Mammary epithelial cell (primary cell): ENCODE measurements around the gene AQP6.

Experiments
- EZH2 ChIP-seq: IDR thresholded peaks from 2 replicates; pipeline ENCODE4 v1.6.1; 2012; ENCODE audit warnings: low read length, inconsistent platforms, borderline replicate concordance
- TF ChIP-seq, protein P1 (sequence below), 2 donors: IDR thresholded peaks in 1 of 2; conservative IDR thresholded peaks in 1 of 2; 2 replicates each; pipeline ENCODE4 v1.5.1; 2011 to 2012; ENCODE audit warnings: inconsistent platforms in 2 of 2, low read length in 2 of 2, mild to moderate bottlenecking in 2 of 2, control low read depth in 1 of 2, low read depth in 1 of 2; ENCODE audit not compliant: insufficient read depth in 1 of 2; ENCODE audit errors: extremely low read depth in 1 of 2

DNA sequence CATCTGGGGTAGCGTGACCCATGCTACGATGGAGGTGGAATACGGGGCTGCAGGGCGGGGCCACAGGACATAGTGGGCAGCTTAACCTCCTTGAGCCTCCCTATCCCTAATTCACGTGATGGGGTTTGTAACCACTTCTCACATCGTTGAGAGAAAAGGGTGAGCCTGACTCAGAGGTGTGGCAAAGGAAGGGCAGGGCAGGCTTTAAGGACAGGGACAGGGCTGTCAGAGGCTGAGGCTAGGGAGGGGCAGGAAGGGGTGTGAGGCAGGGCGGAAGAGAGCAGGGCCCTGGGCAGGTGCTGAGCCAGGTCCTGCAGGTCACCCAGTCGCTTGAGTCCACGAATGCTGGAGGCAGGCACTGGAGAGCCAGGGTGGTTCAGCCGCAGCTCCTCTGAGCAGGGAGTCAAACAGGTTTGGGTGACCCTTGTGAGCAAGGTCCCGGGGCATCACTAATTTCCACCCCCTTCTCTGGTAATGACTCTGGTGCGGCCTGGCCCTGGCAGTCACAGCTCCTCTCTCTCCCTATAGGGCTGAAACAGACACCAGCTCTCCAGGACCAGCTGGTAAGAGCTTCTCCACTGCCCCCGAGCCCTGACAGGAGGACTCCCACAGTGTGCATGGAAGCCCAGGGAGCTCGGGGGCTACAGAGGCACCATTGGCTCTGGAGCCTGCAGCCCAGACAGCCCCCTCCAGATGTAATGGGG lies 29.7 kb upstream of the AQP6 start:
- TF ChIP-seq EZH2, result no peak
- TF ChIP-seq, protein P1, sequence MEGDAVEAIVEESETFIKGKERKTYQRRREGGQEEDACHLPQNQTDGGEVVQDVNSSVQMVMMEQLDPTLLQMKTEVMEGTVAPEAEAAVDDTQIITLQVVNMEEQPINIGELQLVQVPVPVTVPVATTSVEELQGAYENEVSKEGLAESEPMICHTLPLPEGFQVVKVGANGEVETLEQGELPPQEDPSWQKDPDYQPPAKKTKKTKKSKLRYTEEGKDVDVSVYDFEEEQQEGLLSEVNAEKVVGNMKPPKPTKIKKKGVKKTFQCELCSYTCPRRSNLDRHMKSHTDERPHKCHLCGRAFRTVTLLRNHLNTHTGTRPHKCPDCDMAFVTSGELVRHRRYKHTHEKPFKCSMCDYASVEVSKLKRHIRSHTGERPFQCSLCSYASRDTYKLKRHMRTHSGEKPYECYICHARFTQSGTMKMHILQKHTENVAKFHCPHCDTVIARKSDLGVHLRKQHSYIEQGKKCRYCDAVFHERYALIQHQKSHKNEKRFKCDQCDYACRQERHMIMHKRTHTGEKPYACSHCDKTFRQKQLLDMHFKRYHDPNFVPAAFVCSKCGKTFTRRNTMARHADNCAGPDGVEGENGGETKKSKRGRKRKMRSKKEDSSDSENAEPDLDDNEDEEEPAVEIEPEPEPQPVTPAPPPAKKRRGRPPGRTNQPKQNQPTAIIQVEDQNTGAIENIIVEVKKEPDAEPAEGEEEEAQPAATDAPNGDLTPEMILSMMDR (conservative IDR thresholded peaks at IDR 0.05 in 1 of 2, IDR thresholded peaks at IDR 0.05 in 1 of 2; ENCODE audit: extremely low read depth in 1 of 2, insufficient read depth in 1 of 2, low read depth in 1 of 2, low read length in 2 of 2), result no peak
